NCI-H1092 (cell line): ENCODE data around the gene TNFRSF19.
A peak's percentile ranks its signal among the peaks of the same experiment; 100 is the strongest.

Experiments
- DNase-seq: peaks from one replicate; lab custom pipeline; 2025; lab: John Stamatoyannopoulos, UW

TNFRSF19 gene

DNA sequence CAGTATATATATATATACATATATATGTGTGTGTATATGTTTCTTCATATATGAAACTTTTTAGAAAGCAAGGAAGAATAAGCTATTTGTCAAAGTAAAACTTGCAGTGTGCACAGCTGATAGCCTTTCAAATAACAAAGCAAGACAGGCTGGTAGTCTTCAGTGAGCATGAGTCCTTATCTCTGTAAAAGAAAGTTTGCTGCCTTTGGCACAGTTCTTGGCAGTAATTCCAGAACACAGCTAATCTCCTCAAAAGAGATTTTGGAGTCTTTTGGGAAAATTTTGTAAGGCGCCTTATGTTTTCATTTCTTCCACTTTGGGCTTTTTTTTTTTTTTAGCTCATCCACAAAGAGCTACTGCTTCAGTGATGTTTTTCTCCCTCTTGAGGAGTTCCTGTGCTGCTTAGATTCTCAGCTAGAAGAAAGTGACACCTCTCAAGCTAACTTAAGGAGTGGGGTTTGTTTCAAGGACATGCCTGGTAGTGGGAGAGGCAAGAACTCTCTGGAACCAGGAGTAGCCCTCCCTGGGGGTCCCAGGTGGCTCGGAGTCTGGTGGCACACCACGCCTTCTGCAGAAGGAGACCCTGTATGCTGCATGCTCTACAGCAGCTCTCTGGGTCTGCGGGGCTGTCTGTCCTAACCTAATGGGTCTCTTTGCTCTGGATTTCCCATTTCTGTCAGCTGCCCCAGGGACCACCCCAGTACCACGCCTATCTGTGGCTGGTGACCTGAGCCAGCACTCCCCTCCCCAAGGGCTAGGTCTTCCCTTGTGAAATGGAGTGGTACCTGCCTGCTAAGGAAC is 58.8 kb downstream of the TNFRSF19 start:
- no peak for DNase-seq

DNA sequence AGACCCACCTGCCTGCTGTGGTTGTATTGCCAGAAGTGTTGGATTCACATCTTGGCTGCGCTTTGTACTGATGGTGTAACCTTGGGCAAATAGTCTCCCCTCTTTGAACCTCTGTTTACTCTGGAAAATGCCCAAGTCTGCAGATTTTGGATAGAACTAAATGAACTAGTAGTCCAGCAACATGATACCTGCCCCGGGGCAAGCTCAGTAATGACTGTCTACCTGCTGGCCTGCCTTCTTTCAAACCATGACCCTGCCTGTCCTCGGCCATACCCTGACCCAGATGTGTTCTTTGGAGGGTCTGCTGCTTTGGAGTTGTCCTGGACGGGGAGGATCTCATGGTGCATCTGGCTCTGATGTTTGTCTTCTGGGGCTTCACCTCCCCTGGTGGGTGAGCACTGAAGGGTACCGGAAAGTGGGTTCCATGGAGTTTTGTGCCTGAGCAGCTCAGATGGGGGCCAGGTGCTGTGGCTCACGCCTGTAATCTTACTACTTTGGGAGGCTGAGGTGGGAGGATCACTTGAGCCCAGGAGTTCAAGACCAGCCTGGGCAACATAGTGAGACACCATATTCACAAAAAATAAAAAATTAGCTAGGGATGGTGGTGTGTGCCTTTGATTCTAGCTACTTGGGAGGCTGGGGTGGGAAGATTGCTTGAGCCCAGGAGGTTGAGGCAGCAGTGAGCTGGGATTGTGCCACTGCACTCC is 59.5 kb downstream of the TNFRSF19 start:
- peak; percentile 9 for DNase-seq

DNA sequence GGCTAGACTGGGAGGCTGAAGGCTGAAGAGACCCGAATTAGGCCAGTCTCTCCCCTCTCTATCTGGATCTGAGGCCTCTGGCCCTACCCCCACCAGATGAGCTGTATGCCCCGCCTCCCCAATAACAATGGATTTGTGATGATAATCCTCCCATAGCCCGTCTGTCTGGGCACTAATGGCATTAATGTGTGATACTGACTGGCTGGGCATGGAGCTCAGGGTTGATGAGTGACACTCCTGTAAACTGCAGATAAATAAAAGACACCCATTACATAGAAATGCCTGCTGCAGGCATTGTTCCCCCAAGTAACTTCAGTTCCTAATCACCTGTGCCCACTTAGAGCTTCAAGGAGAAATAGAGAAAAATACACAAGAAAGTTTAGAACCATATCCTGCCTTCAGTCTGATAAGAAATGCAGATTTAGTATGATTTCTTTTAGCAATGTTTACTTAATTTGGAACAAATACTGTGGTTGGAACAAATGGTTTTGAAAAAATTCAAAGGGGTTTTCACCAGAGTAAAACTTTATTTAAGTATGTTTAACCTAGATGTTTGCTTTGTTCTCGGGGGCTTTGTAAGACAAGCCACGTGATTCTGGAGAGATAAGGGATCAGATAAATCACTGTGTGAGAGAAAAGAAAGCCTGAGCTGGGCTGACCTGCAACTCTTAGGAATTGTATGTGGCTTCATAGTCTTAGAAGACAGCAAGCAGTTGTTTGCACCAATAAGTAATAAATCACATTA is 60.3 kb downstream of the TNFRSF19 start:
- no peak for DNase-seq

DNA sequence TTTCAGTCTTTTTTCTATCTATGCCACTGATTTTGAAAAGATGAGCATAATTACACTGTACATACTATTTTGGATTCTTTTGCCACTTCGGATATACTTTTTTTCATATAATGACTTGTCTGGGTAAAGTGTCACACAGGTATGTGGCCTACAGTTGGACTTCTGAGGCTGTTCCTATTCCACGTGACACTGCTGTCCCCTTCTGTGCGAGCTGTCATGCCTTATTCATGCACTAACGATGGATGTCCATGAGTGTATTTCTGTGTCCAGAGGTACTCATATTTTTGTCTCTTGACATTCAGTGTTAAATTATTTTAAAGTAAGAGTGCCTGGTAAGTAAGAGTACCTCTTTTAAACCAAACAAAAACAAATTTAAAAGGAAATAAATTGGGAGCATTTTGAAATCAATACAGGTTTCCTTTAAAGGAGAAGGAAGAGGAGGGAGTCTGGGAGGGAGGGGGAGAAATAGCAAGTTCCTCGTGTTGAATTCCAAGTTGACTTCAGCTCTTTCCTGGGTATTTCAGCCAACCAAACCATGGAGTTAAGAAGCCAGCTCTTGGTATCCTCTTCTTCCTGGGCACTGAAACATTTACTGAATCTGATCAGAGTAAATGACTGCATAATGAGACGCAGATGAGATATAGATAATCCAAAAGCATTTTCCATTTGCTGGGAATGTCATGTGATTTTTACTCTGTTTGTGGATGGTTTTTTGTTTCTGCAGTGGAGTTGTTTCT is 61.3 kb downstream of the TNFRSF19 start:
- no peak for DNase-seq

DNA sequence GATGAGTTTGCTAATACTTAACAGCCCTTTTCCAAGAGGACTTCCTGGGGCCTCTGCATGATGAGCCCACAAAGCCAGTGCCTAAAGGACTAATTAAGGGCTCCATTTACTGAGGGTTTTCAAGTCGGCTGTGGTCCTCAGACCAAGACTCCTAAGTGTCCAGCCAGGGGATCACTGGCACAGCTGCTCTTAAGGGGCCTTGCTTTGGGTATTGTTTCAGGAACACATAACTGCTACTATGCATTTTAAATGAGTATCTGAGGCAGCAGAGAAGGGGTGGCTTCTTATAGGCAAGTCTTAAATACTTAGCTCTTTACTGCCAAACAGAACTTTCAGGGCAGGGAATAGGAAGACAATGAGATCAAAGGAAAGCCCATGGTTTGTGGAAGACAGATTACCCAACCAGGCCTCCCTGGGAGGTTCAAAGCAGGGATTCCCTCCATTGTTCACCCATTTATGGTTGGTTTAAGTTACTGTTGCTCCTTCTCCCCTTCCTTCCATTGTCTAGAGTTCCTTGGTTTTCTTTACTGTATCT is 61.9 kb downstream of the TNFRSF19 start:
- DNase-seq: no peak

DNA sequence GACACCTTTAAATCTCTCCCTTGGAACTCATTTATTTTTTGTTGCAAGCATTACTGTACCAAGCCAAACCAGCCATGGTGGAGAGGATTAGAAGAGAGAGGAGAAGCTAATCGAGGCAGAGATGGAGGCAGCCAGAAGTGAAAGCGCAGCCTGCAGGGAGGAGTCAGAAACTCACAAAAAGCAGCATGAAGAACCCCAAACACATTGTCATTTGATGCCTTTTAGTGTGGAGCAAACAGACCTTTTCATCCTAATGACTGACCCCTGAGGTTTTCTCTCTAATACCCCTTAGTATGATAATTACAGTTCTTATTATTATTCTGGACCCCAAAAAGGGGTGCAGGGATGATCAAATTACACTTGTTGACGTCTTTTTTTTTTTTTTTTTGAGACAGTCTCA is 62.5 kb downstream of the TNFRSF19 start:
- DNase-seq: no peak

DNA sequence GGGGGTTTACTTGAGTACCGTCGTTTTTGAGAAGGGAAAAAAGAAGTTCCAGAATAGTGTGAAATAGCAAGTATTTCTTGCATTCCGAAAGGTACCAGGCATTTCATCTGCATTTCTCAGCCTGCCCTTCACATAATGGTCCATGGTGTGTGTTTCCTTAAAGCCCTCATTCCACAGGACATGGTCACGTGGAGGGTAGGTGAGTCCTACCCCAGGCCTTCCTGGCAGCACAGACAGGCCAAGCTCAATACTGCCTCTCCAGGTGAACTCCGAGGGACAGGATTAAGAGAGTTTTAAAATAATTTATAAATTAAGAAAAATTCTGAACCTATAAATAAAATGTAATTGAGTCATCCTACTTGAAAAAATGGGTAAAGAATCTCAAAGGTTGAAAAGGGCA is 64.7 kb downstream of the TNFRSF19 start:
- DNase-seq: no peak

DNA sequence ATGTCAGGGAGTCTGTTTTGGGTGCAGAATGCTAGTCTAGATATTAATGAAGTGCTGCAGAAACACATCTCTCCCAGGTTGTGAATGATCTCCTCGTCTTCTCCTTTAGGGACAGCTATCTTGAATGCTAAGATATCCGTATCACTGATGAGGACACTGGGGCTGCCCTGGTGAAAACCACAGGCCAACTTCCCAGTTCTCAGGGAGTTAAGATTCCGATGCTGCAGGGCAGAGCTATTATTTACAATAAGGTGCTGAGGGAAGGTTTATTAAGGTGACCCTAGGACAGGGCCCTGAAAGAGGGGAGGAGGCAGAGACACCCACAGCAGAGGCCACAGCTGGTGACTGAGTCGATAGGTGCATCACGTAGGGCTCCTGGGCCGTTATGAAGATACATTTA is 66.1 kb downstream of the TNFRSF19 start:
- DNase-seq: no peak

DNA sequence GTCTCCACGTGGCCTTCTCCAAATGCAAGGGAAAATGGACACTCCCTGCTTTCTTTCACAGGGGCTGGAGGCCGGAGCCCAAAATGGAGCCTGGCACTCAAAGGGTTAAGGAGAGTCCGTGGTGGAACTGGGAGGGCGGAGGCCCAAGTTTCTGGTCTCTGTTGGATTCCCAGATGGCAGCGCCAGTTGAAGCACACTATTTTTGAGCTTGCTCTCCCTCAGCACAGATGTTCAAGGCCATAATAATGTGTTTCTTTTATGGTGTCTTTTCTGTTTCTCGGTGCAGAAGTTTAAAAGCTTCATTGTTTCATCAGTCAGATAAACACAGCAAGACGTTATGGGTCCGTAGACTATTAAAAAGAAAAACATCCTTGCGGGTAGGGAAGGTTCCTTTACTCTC is 67.6 kb downstream of the TNFRSF19 start:
- DNase-seq: no peak

DNA sequence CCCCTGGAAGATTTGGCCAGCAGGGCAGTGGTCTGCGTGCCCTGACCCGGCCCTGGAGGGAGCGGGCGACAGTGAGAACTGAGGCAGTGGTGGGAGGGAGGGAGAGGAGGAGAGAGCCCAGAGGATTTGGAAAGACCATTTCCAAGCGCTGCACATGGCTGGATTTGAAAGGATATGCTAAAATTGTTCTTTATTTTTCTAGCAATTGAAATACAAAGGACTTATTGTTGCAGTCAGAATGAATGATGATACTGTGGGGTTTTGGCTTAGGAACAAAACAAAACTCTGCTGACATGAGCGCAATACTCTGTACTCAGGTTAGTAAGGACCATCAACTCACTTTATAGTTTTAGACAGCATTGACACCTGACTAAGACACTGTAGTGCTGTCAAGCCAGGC is 69.5 kb downstream of the TNFRSF19 start:
- no peak for DNase-seq

DNA sequence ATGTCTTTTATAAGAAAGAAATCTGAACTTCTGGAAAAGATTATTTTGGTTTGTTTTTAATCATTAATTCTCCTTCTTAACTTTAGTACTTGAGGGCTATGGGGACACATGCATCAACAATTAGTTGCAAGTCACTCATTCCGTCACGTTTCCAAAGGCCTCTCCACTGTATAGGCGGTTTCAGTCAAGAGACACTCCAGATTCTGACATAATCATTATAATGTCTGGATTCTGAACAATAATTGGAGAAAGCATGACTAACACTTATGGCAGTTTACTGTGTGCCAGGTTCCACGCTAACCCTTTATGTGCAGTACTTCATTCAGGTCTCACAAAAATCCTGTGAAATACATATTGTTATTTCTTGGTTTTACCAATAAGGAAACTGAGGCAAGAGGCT is 71.9 kb downstream of the TNFRSF19 start:
- DNase-seq: no peak

DNA sequence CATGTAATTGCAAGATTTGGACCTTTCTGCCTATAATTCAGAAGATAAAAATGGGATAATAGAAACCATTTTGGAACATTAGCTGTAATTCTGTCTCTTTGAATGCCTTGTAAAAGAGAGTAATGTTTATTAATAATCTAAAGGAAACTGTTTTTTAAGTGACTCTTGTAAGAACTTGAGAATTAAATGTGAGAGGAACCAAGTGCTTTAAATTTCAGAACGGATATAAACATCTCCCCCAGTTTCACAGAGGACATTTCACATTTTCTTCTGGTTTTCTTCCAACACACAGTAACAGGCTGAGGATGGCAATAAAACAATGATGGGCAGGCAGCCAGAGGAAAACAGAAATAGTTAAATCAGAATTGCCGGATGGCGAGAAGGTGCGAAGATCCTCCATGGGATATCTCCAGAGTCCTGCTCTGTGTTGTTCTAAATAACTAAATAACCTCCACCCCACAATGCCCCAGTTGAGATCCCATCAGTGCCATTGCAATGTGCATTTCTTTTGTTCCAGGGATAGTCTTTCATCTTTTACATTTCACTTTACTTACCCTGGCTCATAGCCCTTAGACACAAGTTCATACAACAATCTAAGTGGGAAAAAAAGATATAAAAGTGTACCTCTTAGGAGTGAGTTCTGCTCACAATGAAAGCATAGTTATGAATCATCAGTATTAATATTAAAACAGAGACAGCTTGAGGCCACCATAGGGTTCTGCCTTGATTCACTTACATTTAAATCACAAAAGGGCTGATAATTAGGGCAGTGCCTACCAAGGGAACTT is 73.3 kb downstream of the TNFRSF19 start:
- DNase-seq: no peak

DNA sequence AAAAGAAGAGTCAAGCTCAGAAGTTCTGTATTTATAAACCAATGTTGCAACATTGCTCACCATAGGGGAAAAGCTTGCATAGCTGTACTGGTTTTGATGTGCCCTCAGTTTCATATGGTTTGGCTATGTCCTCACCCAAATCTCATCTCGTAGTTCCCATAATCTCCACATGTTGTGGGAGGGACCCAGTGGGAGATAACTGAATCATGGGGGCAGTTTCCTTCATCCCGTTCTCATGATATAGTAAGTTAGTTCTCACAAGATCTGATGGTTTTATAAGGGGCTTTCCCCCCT is 73.9 kb downstream of the TNFRSF19 start:
- DNase-seq: no peak

DNA sequence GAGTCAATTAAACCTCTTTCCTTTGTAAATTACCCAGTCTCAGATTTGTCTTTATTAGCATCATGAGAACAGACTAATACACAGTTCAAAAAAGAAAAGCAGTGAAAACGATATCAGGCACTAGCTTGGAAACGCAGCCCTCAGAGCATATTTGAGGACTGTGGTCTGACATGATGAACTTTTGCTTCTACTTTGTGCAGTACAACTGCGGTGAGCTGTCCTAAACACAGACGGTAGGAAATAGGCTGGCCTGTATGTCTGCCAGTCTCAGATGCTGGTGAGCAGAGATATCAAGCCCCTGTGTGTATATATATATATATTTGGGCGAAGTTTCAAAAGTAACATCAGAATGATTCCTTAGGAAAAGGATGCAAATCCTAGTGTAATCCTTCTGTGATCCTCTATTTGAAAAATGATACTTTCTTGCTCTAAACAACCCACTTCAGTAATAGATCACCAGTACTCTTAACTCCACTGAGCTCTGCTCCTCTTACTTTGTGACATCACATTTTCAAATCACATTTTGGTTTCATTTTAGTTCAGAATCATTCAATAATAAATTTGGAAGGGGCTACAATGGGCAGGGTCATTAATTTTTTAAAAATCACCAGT is 74.4 kb downstream of the TNFRSF19 start:
- no peak for DNase-seq

DNA sequence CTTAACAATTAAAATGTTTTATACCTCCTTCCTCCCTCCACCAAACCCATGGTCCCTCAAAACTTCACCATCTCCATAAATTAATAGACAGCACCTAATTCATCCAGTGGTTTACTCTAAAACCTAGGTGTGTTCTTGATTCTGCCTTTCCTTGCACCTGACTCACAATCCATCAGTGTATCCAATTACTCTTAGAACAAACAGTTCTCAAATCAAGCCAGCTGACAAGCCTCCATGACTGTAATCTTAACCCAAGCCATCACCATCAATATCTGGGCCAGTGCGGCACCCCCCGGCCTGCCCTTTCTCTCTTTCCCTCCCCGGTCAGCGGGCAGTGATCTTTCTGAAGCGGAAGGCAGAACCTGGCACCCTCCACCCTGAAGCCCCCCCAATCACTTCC is 75.6 kb downstream of the TNFRSF19 start:
- DNase-seq: no peak

DNA sequence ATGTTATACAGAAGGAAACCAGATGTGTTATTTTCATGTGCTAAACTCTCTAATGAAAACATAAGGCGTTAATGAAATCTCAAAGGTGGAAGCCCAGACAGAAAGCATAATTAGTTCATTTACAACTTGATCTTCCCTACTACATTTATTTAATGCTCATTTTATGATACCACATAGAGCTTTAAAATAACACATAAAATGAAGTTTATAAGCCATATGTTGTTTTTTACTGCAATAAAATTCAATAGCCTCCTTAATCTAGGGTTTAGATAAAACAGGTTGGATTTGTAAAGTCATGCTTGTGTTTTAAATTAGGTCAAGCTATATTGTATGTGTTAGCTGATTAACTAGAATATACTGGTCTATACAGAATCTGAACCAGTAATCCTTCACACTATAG is 81.2 kb downstream of the TNFRSF19 start:
- DNase-seq: no peak

DNA sequence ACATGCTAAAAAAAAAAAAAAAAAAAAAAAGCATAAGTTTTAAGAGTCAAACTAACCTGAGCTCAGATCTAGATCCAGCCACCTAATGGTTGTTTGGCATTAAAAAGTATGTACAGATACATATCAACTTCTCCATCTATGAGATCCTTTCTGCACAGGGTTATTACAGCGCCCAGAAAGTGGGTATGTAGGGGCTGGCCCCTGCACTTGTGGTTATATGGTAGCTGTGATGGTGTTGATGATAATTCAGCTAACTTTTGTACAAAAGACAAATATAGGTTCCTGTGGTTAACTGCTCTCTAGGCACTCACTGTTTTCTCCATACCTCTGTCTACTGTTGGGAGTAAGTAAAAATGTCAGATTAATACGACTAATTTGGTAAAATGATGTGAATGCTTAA is 81.7 kb downstream of the TNFRSF19 start:
- DNase-seq: no peak

DNA sequence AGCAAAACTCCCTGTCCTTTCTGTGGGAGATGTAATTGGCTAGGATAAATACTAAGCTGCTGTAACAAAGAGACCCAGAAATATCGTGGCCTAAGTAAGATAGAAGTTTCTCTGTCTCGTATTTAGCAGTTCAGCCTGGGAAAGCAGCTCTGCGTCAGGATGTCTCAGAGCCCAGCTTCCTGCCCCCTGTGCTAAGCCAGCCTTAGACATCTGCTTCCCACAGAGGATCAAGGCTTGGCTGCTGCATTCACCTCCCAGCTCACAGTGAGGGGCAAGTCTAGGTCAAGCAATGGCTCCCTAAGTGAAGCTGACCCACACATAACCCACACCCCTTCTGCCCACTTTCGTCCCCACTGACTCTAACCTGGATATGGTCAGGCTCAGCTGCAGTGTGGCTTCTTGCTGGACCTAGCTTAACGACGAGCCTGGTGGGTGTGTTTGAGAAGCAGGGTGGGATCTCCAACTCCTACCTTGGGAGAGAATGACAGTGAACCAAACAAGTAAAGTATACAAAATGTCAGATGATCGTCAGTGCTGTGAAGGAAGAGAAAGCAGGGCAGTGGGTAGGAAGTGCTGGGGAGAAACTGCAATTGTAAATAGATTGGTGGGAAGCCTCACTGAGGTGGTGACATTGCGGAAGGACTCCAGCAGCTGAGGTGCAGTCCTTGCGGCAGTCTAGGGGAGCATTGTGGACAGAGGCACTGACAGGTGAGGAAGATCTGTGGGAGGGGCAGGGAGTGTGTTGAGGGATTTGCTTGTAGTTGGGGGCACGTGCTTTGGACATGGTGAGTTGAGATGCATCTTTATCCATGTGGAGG is 82.9 kb downstream of the TNFRSF19 start:
- no peak for DNase-seq

DNA sequence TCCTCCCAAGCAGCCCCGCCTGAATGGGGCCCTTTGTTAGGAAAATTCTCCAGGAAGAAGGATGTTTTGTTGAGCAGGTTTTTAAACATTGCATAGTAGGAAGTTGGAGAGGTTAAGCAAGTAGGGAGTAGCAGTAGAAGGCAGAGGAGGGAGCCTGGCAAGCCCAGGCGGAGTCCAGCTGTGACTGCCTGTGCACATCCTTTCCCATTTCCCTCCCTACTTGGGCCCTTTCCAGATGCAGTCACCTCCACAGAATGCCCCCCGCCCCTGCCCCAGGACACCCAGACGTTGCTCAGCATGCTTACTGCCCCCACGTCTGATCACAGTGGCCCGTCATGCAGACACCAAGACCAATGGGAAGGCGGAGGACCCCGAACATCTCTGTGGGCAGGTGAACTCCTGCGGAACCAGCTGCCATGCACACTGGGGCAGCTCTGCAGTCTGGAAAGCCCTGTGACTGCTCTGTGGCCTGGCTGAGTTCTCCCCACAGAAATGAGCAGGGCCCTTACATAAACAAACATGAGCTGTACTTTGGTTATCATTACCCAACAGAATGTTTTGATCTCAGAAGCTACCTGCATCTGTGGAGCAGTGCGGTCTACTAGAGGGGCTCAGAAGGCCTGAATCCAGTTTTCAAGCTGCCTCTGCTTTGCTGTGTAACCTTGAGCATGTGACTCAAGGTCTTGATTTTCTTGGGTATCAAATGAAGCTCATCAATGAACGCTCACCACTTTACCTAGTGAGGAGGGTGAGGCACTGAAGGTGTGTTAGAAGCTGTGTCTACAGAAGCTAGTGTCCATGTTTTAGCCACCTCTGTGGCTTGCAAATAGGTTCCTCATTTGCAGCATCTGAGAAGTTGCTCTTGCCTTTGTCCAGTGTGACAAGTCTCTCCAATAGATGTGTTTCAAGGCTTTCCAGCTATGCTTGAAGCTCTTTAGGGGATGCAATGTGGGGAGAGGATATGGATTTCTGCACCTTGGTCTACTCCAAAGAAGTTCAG is 84.2 kb downstream of the TNFRSF19 start:
- DNase-seq: no peak
